PFSK-1 (cell line): ENCODE measurements around the gene SURF1.

Source experiments
- FOXP2 ChIP-seq: optimal IDR thresholded peaks from 2 replicates; pipeline ENCODE3; 2011; ENCODE audit warnings: borderline replicate concordance, control low read depth, inconsistent platforms; ENCODE audit not compliant: insufficient read depth; ENCODE audit errors: extremely low read length, extremely low read depth
- POLR2AphosphoS5 ChIP-seq: IDR thresholded peaks from 2 replicates; pipeline ENCODE4 v1.6.1; 2012; ENCODE audit warnings: low read depth, mild to moderate bottlenecking, control low read depth, low read length, moderate library complexity
- REST ChIP-seq, 2 experiments: IDR thresholded peaks; 2 replicates each; pipeline versions ENCODE4 v1.6.1 to v1.8.0; 2011 to 2012; ENCODE audit warnings: low read depth in 2 of 2, low read length in 2 of 2, control low read depth in 1 of 2, inconsistent platforms in 1 of 2, mild to moderate bottlenecking in 1 of 2, moderate library complexity in 1 of 2; ENCODE audit not compliant: insufficient read depth in 1 of 2
- SIN3A ChIP-seq: IDR thresholded peaks from 2 replicates; pipeline ENCODE4 v1.6.1; 2012; ENCODE audit warnings: mild to moderate bottlenecking, low read length, moderate library complexity, borderline replicate concordance; ENCODE audit not compliant: insufficient read depth
- TAF1 ChIP-seq: IDR thresholded peaks from 2 replicates; pipeline ENCODE4 v1.6.1; 2012; ENCODE audit warnings: low read length, control low read depth, borderline replicate concordance; ENCODE audit not compliant: insufficient read depth

SURF1 gene

GRCh38 chr9:133369933-133370332 is 13.6 kb upstream of the SURF1 start:
- TF ChIP-seq REST (IDR thresholded peaks at IDR 0.05; ENCODE audit: insufficient read depth in 1 of 2, low read depth in 2 of 2, low read length in 2 of 2) (no peak), FOXP2 (no peak), TAF1 (no peak), SIN3A (no peak), POLR2AphosphoS5 (no peak)

- TF ChIP-seq FOXP2, result no peak
- no peak for TF ChIP-seq POLR2AphosphoS5
- no peak for TF ChIP-seq REST (IDR thresholded peaks at IDR 0.05; ENCODE audit: insufficient read depth in 1 of 2, low read depth in 2 of 2, low read length in 2 of 2)
- TF ChIP-seq TAF1, result no peak
- TF ChIP-seq SIN3A, result no peak
Measured at GRCh38 chr9:133369422-133369821, 13.1 kb upstream of the SURF1 start.

GRCh38 chr9:133368249-133368881 is 12.1 kb upstream of the SURF1 start:
- TF ChIP-seq FOXP2 (no peak), POLR2AphosphoS5 (no peak), REST (IDR thresholded peaks at IDR 0.05; ENCODE audit: insufficient read depth in 1 of 2, low read depth in 2 of 2, low read length in 2 of 2) (no peak), TAF1 (no peak), SIN3A (no peak)

GRCh38 chr9:133367778-133368177 is 11.5 kb upstream of the SURF1 start:
- no peak for TF ChIP-seq TAF1
- no peak for TF ChIP-seq REST (IDR thresholded peaks at IDR 0.05; ENCODE audit: insufficient read depth in 1 of 2, low read depth in 2 of 2, low read length in 2 of 2)
- no peak for TF ChIP-seq SIN3A
- TF ChIP-seq FOXP2, result no peak
- no peak for TF ChIP-seq POLR2AphosphoS5

GRCh38 chr9:133367221-133367620 is 10.9 kb upstream of the SURF1 start:
- TF ChIP-seq SIN3A, result no peak
- TF ChIP-seq POLR2AphosphoS5, result no peak
- TF ChIP-seq TAF1, result no peak
- TF ChIP-seq FOXP2, result no peak
- no peak for TF ChIP-seq REST (IDR thresholded peaks at IDR 0.05; ENCODE audit: insufficient read depth in 1 of 2, low read depth in 2 of 2, low read length in 2 of 2)
